Stimulated activated CD8-positive, alpha-beta memory T cell treated with anti-CD3 and anti-CD28 coated beads, Interleukin-15, amount 100 ng/mL, for 24 hours (primary cell): Measurements from ENCODE around the gene CTPS2.

ENCODE experiments used
- DNase-seq: peaks from one replicate; pipeline ENCODE4 v3.0.0-alpha.2; 2020; ENCODE audit warnings: low read depth

The CTPS2 gene

DNA sequence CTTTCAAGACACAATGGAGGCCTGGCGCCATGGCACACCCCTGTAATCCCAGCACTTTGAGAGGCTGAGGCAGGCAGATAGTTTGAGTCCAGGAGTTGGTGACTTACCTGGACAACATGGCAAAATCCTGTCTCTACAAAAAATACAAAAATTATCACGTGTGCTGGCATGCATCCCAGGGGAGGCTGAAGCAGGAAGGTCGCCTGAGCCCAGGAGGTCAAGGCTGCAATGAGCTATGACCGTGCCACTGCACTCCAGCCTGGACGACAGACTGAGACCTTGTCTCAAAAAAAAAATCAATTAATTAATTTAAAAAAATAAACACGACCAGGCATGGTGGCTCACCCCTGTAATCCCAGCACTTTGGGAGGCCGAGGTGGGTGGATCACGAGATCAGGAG, 2.0 kb upstream of the CTPS2 start:
- DNase-seq, result no peak

- no peak for DNase-seq
Measured at GRCh38 chrX:16711893-16712547, 449 bp downstream of the CTPS2 start.

GRCh38 chrX:16711219-16711811, 1.2 kb downstream of the CTPS2 start:
- DNase-seq, result no peak

DNA sequence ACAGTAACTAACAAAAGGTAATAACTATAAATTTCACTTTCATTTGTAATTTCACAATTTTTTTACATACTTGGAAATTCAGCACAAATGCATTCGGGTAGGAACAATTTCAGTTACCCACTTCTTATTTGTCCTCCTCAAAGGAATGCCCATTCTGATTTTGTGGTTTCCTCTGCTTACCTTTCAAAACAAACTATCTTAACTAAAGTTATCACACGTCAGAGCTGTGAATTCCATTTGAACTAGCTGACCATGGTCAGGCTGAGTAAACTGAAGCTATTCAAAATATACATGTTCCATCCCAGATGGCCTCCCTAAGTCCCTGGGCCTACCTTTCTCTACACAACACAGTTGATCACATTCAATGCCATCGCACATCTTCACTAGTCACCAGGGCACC, 4.5 kb downstream of the CTPS2 start:
- no peak for DNase-seq

GRCh38 chrX:16705370-16705769, 7.1 kb downstream of the CTPS2 start:
- DNase-seq, result no peak

DNA sequence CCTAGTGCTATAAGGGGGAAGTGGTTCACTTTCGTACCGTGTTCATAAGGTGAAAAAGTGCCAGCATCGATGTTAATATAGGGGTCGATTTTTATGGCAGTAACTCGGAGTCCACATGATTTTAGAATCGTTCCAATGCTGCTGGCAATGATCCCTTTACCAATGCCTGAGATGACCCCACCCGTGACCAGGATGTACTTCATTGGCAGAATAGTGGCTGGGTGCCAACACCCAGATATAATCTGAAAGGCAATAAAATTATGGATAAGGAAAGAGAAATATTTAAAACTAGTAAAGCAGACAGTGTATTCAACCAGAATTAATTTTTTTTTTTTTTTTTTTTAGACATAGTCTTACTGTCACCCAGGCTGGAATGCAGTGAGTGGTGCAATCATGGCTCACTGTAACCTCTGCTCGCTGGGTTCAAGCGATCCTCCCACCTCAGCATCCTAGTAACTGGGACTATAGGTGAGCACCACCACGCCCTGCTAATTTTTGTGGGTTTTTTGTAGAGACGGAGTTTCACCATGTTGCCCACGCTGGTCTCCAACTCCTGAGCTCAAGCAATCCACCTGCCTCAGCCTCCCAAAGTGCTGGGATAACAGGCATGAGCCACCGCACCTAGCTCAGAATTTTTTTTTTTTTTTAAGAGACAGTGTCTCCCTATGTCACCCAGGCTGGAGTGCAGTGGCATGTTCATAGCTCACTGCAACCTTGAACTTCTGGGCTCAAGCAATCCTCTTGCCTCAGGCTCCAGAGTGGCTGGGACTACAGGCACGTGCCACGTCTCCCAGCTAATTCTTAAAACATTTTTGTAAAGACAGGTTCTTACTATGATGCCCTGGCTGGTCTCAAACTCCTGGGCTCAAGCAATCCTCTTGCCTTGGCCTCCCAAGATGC, 9.5 kb downstream of the CTPS2 start:
- DNase-seq, result no peak

- DNase-seq, result no peak
Measured at GRCh38 chrX:16700734-16701133, 11.7 kb downstream of the CTPS2 start.

DNA sequence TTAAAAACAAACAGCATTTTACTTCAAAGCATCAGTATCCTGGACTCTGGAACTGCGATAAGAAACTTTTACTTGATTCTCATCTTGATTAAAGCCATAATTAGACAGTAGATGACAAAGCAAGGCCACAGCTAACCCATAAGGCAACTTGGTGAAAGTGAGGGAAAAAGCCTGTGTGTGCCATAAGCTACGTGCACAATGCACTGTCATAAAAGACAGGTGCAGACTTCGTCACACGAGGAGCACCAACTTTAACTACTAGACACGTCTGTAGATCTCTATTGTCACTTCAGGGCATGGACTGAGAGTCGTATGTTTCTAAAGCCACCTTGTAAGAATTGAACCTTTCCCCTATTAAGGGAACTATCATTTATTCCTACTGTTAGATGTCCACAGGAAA, 13.1 kb downstream of the CTPS2 start:
- DNase-seq, result no peak

- no peak for DNase-seq
Measured at GRCh38 chrX:16696956-16697355, 15.5 kb downstream of the CTPS2 start.

DNA sequence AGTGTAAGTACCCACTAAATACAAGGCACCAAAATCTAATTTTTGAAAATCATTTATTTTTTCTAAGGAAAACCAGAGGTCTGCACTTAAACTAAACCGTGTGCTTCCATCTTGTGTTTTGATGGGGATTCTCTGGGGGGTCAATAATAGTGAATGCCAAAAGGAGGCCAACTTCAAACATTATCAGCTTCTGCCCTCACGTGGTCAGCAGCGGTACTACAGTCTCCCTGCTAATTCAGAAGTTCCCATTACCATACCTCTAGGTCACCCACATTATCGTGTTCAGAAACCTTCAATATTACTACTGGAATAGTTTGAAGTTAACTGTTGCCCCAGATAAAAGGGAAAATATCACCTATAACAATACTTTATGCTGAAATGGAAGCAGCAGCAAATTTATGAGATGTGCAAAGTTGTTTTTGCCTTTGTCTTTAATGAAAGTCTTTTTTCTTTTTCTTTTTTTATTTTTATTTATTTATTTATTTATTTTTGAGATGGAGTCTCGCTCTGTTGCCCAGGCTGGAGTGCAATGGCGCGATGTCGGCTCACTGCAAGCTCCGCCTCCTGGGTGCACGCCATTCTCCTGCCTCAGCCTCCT, 17.3 kb downstream of the CTPS2 start:
- DNase-seq, result no peak

GRCh38 chrX:16687514-16687913, 25.0 kb downstream of the CTPS2 start:
- DNase-seq, result no peak

- no peak for DNase-seq
Measured at GRCh38 chrX:16683007-16683664, 29.3 kb downstream of the CTPS2 start.

- DNase-seq, result no peak
Measured at GRCh38 chrX:16678689-16679088, 33.8 kb downstream of the CTPS2 start.

GRCh38 chrX:16671005-16671404, 41.5 kb downstream of the CTPS2 start:
- no peak for DNase-seq

DNA sequence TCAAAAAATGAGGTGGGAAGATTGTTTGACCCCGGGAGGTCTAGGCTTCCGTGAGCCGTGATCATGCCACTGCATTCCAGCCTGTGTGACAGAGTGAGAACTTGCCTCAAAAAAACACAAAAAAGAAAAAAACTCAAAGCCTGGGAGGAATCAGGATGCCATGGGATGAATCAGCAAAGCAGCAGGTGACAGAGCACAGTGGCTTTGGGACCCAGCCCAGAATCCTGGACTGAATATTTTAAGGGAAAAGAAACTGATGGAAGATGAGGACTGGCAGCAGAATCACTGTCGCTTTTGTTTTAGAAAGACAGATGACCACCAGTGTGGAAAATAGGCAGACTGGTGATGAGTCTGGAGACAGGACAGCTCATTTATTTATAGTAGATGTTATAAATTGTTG, 45.9 kb downstream of the CTPS2 start:
- DNase-seq, result no peak

- no peak for DNase-seq
Measured at GRCh38 chrX:16665089-16665488, 47.4 kb downstream of the CTPS2 start.

DNA sequence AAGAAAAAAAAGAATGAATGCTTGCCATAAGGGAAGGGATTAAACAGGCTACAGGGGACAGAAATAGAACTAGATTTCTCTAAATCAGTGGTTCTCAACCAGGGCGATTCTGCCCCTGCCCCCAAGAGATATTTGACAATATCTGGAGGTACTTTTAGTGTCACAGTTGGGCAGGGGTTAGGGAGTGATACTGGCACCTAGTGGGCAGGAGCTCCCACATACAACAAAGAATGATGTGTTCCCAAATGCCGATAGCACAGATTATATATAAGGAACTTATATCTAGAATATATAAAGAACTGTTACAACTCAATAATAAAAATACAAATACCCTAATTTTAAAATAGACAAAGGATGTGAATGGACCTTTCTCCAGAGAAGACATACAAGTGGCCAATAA, 47.8 kb downstream of the CTPS2 start:
- DNase-seq, result no peak

DNA sequence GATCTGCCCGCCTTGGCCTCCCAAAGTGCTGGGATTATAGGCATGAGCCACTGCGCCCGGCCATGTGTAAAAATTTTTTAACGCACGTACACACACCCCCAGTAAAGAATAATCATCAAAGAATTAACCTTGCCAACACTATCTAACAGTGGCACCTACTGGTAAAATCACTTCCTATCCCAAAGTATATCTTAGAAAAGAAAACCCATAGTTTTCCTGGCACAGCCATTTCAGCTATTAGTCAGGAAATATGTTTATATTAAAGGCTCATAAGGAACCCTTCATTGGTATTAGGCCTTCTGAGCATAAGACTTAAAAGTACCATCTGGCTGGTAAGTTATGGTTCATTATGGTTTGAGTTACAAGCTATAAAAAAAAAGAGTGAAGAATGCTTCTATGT, 48.4 kb downstream of the CTPS2 start:
- no peak for DNase-seq

GRCh38 chrX:16662402-16662801, 50.1 kb downstream of the CTPS2 start:
- no peak for DNase-seq

DNA sequence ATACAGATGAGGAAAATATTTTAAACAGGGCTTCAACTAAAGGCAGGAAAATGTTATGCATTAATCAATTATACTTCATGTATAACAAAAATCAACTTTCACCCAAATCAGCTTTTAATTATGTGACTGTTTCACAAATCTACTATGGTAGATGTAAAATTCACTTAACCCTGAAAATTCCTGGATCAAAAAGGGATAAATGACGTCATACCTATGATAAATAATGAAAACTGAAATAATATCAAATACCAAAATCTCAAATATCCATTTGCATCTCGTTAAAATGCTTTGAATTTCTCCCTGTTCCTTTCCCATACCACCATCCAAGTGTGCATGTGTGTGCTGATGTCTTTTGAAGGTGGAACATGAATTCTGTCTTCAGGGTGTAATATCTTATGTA, 51.0 kb downstream of the CTPS2 start:
- DNase-seq, result no peak

DNA sequence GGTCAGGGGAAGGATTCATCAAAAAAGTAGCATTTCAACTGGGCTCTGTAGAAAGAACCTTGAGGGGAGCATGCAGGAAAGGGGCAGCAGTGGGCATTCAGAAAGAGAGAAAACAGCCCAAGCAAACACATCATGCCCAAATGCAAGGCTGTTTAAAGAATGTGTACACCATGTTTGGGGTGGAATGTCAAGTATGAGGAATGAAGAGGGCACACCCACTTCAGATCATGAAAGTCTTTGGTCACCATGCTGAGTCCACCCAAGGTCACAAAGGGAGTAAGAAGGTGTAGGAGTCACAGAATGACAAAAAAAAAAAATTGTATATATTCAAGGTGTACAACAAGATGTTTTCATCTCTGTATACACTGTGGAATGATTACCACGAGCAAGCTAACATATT, 53.1 kb downstream of the CTPS2 start:
- DNase-seq, result no peak

DNA sequence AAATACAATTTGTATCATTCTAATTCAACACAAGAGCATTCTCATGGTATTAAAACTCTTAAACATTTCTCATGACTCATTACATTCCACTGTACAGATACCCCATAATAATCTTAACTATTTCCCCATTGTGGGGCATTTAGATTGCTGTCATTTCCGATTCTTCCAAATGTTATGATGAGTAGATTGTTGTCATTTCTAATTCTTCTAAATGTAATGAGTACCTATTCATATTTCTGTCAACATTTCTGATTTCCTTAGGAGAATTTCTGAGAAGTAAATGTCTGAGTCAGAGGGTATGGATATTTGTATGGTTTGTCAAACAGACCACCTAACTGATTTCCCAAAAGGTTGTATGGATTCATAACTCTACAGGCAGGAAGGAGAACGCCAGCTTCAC, 54.2 kb downstream of the CTPS2 start:
- DNase-seq, result no peak
